GM12878 (cell line): ENCODE data around the gene CDR2. TPM values are rescaled to one million over a fixed set of nuclear protein-coding genes. Genes with fewer than 3 reads are reported as not detected.

Experiments used
- ATAC-seq: fragments of 200-7000 bp; cut with Tn5 transposase; 3 replicates; pipeline ENCODE4 v1.9.1; 2020; ENCODE audit warnings: mild to moderate bottlenecking, moderate library complexity
- BruUV-seq: library from RNA; stranded (reverse); fragments of 400-500 nt; replicated peaks from 2 replicates; lab custom pipeline; 2021; lab: Mats Ljungman, UMichigan
- CTCF ChIA-PET: fragments of 300-600 bp; sonication (Branson Sonifier 250); formaldehyde crosslinking; extraction: SDS; loops from one replicate; lab custom pipeline; 2021; ENCODE audit warnings: inconsistent platforms; lab: Yijun Ruan, JAX
- POLR2A ChIA-PET: fragments of 350-600 bp; formaldehyde crosslinking; extraction: SDS; loops from one replicate; lab custom pipeline; 2021; ENCODE audit warnings: inconsistent platforms; lab: Charles Lee
- RAD21 ChIA-PET: fragments of 300-600 bp; sonication (Branson Sonifier 250); formaldehyde crosslinking; loops from one replicate; lab custom pipeline; 2023; ENCODE audit warnings: antibody characterized with exemption; ENCODE audit not compliant: unreplicated experiment; lab: Charles Lee
- SMC1A ChIA-PET: fragments of 300-600 bp; sonication (Branson Sonifier 250); formaldehyde crosslinking; loops from one replicate; lab custom pipeline; 2023; ENCODE audit not compliant: unreplicated experiment, uncharacterized antibody; lab: Charles Lee
- DNase-seq: peaks from one replicate; pipeline ENCODE4 v3.0.0-alpha.2; 2011; ENCODE audit warnings: low read depth, low spot score
- FAIRE-seq: peaks from 3 replicates; lab custom pipeline; 2011; peaks lifted over from hg19 to GRCh38; lab: Jason Lieb, UNC
- H2AFZ ChIP-seq: 2 replicates; pipeline ENCODE4 v1.6.0; 2011; ENCODE audit warnings: low read depth, low read length, control low read depth; ENCODE audit not compliant: control insufficient read depth
- H3K27ac ChIP-seq: 2 replicates; pipeline ENCODE4 v1.5.1; 2011; ENCODE audit warnings: control low read depth; ENCODE audit not compliant: control insufficient read depth, insufficient read depth
- H3K27me3 ChIP-seq, 2 experiments: replicated peaks in 1 of 2; 2 replicates each; pipeline versions ENCODE4 v1.6.0 to v1.6.1; 2011; ENCODE audit warnings: low read length in 1 of 2; ENCODE audit not compliant: control insufficient read depth in 2 of 2, insufficient read depth in 2 of 2
- H3K36me3 ChIP-seq, 2 experiments: 2 replicates each; pipeline ENCODE4 v1.5.1; 2011; ENCODE audit warnings: low read length in 1 of 2; ENCODE audit not compliant: control insufficient read depth in 2 of 2, insufficient read depth in 2 of 2
- H3K4me1 ChIP-seq: 2 replicates; pipeline ENCODE4 v1.6.1; 2011; ENCODE audit warnings: mild to moderate bottlenecking, low read length, moderate library complexity, mixed read lengths; ENCODE audit not compliant: control insufficient read depth, insufficient read depth
- H3K4me2 ChIP-seq: 2 replicates; pipeline ENCODE4 v1.6.0; 2011; ENCODE audit warnings: control low read depth; ENCODE audit not compliant: control insufficient read depth, insufficient read depth
- H3K4me3 ChIP-seq: fragments of 200-600 bp; sonication (generic); 2 replicates; pipeline ENCODE4 v1.5.1; 2016
- H3K79me2 ChIP-seq: 2 replicates; pipeline ENCODE4 v1.6.0; 2011; ENCODE audit warnings: low read length; ENCODE audit not compliant: control insufficient read depth, insufficient read depth
- H3K9ac ChIP-seq: 2 replicates; pipeline ENCODE4 v1.8.0; 2011; ENCODE audit warnings: low read length, control low read depth, mixed read lengths; ENCODE audit not compliant: control insufficient read depth, insufficient read depth
- H3K9me3 ChIP-seq: replicated peaks from 3 replicates; pipeline ENCODE4 v1.5.1; 2011; ENCODE audit warnings: mild to moderate bottlenecking, low read length; ENCODE audit not compliant: control insufficient read depth, insufficient read depth
- H4K20me1 ChIP-seq: 2 replicates; pipeline ENCODE4 v1.6.0; 2011; ENCODE audit not compliant: control insufficient read depth, insufficient read depth
- CHD1 ChIP-seq: IDR thresholded peaks from 2 replicates; pipeline ENCODE4 v1.6.1; 2012; ENCODE audit warnings: low read depth, low read length, improper control_type of control experiment
- EGR1 ChIP-seq, 2 experiments: IDR thresholded peaks; 1 replicate in 1 of 2; 2 replicates in 1 of 2; pipeline ENCODE4 v1.6.1; 2011 to 2012; ENCODE audit warnings: low read depth in 2 of 2, low read length in 2 of 2, borderline replicate concordance in 1 of 2, mild to moderate bottlenecking in 1 of 2, moderate library complexity in 1 of 2
- FOXM1 ChIP-seq: IDR thresholded peaks from 2 replicates; pipeline ENCODE4 v1.6.1; 2012; ENCODE audit warnings: low read depth, mild to moderate bottlenecking, inconsistent platforms, low read length, moderate library complexity
- KAT2A ChIP-seq: conservative IDR thresholded peaks from 2 replicates; pipeline ENCODE4 v1.6.1; 2011; ENCODE audit warnings: low read depth, low read length; ENCODE audit not compliant: control insufficient read depth
- MXI1 ChIP-seq: fragments of 150-350 bp; IDR thresholded peaks from 2 replicates; pipeline ENCODE4 v1.6.1; 2011; ENCODE audit warnings: low read depth, mild to moderate bottlenecking, inconsistent platforms, low read length, improper control_type of control experiment
- NR2C2 ChIP-seq: IDR thresholded peaks from 2 replicates; pipeline ENCODE4 v1.6.1; 2011; ENCODE audit warnings: borderline replicate concordance, low read depth; ENCODE audit not compliant: control insufficient read depth, insufficient read length
- RFX5 ChIP-seq: IDR thresholded peaks from 2 replicates; pipeline ENCODE4 v1.6.1; 2011; ENCODE audit warnings: low read depth, low read length, improper control_type of control experiment
- ZNF207 ChIP-seq: fragments of 450-650 bp; IDR thresholded peaks from 2 replicates; pipeline ENCODE4 v1.6.1; 2014; ENCODE audit warnings: antibody characterized with exemption, mild to moderate bottlenecking, borderline replicate concordance
- WGBS: methylation state at CpG from one replicate; pipeline ENCODE4 v1.1.6; 2016; ENCODE audit warnings: low lambda C conversion rate; ENCODE audit not compliant: insufficient replicate concordance, insufficient coverage; ENCODE audit errors: missing lambda C conversion rate; 5-methylcytosine and 5-hydroxymethylcytosine counted together
- in situ Hi-C: fragments of 300-500 bp; cut with MboI; formaldehyde crosslinking; loops from 9 replicates; pipeline ENCODE4 v1.14.3; 2018; ENCODE audit warnings: mixed read lengths
- intact Hi-C: fragments of 100-400 bp; cut with micrococcal nuclease; formaldehyde crosslinking; loops from one replicate; pipeline ENCODE4 v1.14.2; 2022; ENCODE audit not compliant: unreplicated experiment
- polyA plus RNA-seq, 11 experiments: library from polyadenylated mRNA; depleted of rRNA in 4 of 11; unstranded in 6 of 11; stranded (reverse) in 5 of 11; fragments of >200 nt; fragmentation: Nextera tagmentation in 4 of 11; fragmentation: Illumina TruSeq in 1 of 11; extraction: Ambion mirVana in 4 of 11; extraction: Trizol in 1 of 11; gene quantifications; 1 replicate in 1 of 11; 2 replicates in 10 of 11; pipeline versions ENCODE4 v1.2.1 to v1.2.3, GENCODE V29; 2011 to 2016; ENCODE audit warnings: inconsistent platforms in 2 of 11, missing spikeins in 2 of 11, low read depth in 1 of 11
- total RNA-seq, 4 experiments: library from RNA; depleted of rRNA in 3 of 4; stranded (reverse); fragments of >200 nt in 3 of 4; fragmentation: Illumina TruSeq in 1 of 4; extraction: Trizol in 1 of 4; gene quantifications; 2 replicates each; pipeline versions ENCODE4 v1.2.1 to v1.2.3, GENCODE V29; 2013 to 2021
- TF ChIP-seq, protein P1 (sequence below): fragments of 450-650 bp; IDR thresholded peaks from 2 replicates; pipeline ENCODE4 v1.6.1; 2017; ENCODE audit warnings: mild to moderate bottlenecking, moderate library complexity
- TF ChIP-seq, protein P2 (sequence below): IDR thresholded peaks from 2 replicates; pipeline ENCODE4 v1.6.1; 2012; ENCODE audit warnings: improper control_type of control experiment, low read depth, low read length; ENCODE audit not compliant: insufficient replicate concordance

CDR2 gene
- total and polyA plus RNA-seq, 10 of the 15 experiments (the other 5 are each of a cell fraction or from before 2014, with no cell fraction given), result 4.8 to 24.3 (median 19.2) TPM

DNA sequence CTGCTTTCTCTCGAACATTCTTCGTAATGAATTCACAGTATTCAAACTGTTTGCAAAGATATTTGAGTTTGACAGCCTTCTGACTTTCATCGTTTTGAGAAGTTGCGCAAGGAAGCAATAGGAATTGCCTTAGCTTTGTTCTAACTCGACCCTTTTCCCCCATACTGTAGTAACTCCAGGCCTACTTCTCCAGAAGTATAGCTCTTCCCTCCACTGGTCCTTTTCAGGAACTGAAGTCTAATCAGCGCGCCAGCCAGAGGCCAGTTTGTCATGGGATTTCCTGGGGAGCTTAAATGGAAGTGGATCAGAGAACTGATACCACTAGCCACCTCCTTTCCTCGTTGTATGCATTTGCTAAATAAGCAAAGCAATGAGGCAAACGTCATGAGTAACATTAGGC lies 27.9 kb downstream of the CDR2 start (continued):
- TF ChIP-seq, protein P1, sequence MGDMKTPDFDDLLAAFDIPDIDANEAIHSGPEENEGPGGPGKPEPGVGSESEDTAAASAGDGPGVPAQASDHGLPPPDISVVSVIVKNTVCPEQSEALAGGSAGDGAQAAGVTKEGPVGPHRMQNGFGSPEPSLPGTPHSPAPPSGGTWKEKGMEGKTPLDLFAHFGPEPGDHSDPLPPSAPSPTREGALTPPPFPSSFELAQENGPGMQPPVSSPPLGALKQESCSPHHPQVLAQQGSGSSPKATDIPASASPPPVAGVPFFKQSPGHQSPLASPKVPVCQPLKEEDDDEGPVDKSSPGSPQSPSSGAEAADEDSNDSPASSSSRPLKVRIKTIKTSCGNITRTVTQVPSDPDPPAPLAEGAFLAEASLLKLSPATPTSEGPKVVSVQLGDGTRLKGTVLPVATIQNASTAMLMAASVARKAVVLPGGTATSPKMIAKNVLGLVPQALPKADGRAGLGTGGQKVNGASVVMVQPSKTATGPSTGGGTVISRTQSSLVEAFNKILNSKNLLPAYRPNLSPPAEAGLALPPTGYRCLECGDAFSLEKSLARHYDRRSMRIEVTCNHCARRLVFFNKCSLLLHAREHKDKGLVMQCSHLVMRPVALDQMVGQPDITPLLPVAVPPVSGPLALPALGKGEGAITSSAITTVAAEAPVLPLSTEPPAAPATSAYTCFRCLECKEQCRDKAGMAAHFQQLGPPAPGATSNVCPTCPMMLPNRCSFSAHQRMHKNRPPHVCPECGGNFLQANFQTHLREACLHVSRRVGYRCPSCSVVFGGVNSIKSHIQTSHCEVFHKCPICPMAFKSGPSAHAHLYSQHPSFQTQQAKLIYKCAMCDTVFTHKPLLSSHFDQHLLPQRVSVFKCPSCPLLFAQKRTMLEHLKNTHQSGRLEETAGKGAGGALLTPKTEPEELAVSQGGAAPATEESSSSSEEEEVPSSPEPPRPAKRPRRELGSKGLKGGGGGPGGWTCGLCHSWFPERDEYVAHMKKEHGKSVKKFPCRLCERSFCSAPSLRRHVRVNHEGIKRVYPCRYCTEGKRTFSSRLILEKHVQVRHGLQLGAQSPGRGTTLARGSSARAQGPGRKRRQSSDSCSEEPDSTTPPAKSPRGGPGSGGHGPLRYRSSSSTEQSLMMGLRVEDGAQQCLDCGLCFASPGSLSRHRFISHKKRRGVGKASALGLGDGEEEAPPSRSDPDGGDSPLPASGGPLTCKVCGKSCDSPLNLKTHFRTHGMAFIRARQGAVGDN, result no peak
- TF ChIP-seq FOXM1, result no peak

DNA sequence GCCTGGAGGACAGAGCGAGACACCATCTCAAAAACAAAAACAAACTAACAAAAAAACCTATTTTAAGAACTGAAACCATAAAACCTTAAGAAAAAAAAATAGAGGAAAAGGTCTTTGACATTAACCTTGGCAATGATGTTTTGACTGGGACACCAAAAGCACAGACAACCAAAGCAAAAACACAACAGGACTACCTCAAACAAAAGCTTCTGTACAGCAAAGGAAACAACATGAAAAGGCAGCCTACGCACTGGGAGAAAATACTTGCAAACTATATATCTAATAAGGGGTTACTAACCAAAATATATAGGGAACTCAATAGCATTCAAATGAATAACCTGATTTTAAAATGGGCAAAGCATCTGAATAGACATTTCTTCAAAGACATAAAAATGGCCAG lies 32.3 kb downstream of the CDR2 start:
- H3K9me3 ChIP-seq, result peaks cover 4% of the 10 kb centered on the region
- ChIA-PET POLR2A (no interaction called here), CTCF (interaction anchor here (1.1 kb wide), 1 partner anchor 42 kb away, joined by 4 read pairs; no protein-coding TSS in a partner anchor), RAD21 (interaction anchor here (0.9 kb wide), 1 partner anchor 66 kb away, joined by 3 read pairs; no protein-coding TSS in a partner anchor), SMC1A (interaction anchor here (1.2 to 1.5 kb wide), 2 partner anchors 11 to 24 kb away, joined by 4 read pairs; no protein-coding TSS in a partner anchor)
- no peak overlapping the region for H3K27ac ChIP-seq
- H3K27me3 ChIP-seq, result no peaks in the 10 kb centered on the region
- no peak overlapping the region for H3K9ac ChIP-seq
- DNase-seq (no peak), ATAC-seq (no peak), FAIRE-seq (no peak)
- intact Hi-C loops, result no loop called here
- H3K4me1 ChIP-seq, result no peaks in the 10 kb centered on the region
- no TSS peak for BruUV-seq
- peaks cover 5 to 8% of the 10 kb centered on the region in 2 experiments; a peak in 3 of 4 replicates for H3K36me3 ChIP-seq
- TF ChIP-seq MXI1 (no peak), EGR1 (IDR thresholded peaks at IDR 0.05; ENCODE audit: borderline replicate concordance in 1 of 2, low read depth in 2 of 2, low read length in 2 of 2) (no peak), RFX5 (no peak), CHD1 (no peak), KAT2A (no peak), NR2C2 (no peak), ZNF207 (no peak)
- TF ChIP-seq, protein P2, sequence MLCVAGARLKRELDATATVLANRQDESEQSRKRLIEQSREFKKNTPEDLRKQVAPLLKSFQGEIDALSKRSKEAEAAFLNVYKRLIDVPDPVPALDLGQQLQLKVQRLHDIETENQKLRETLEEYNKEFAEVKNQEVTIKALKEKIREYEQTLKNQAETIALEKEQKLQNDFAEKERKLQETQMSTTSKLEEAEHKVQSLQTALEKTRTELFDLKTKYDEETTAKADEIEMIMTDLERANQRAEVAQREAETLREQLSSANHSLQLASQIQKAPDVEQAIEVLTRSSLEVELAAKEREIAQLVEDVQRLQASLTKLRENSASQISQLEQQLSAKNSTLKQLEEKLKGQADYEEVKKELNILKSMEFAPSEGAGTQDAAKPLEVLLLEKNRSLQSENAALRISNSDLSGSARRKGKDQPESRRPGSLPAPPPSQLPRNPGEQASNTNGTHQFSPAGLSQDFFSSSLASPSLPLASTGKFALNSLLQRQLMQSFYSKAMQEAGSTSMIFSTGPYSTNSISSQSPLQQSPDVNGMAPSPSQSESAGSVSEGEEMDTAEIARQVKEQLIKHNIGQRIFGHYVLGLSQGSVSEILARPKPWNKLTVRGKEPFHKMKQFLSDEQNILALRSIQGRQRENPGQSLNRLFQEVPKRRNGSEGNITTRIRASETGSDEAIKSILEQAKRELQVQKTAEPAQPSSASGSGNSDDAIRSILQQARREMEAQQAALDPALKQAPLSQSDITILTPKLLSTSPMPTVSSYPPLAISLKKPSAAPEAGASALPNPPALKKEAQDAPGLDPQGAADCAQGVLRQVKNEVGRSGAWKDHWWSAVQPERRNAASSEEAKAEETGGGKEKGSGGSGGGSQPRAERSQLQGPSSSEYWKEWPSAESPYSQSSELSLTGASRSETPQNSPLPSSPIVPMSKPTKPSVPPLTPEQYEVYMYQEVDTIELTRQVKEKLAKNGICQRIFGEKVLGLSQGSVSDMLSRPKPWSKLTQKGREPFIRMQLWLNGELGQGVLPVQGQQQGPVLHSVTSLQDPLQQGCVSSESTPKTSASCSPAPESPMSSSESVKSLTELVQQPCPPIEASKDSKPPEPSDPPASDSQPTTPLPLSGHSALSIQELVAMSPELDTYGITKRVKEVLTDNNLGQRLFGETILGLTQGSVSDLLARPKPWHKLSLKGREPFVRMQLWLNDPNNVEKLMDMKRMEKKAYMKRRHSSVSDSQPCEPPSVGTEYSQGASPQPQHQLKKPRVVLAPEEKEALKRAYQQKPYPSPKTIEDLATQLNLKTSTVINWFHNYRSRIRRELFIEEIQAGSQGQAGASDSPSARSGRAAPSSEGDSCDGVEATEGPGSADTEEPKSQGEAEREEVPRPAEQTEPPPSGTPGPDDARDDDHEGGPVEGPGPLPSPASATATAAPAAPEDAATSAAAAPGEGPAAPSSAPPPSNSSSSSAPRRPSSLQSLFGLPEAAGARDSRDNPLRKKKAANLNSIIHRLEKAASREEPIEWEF, result no peak
- no peak overlapping the region for H2AFZ ChIP-seq
- no peak overlapping the region for H3K4me2 ChIP-seq
- no peaks in the 10 kb centered on the region for H4K20me1 ChIP-seq
- 98% methylated on average over 2 of the region's 2 CpGs for WGBS
- no peak overlapping the region for H3K4me3 ChIP-seq
- H3K79me2 ChIP-seq, result no peaks in the 10 kb centered on the region
- in situ Hi-C loops, result no loop called here
